Measurements from ENCODE around the gene SRP19.

- TF ChIP-seq CTCF (IDR thresholded peaks at IDR 0.05) (no peak), POLR2A (IDR thresholded peaks at IDR 0.05) (no peak)
These were observed 49.4 kb downstream of the SRP19 start for GRCh38 chr5:112910529-112910928.

All from uterus (tissue), 2 donors.